ENCODE results near the gene USH1C. TPM values are rescaled to one million over a fixed set of nuclear protein-coding genes. Genes with fewer than 3 reads are reported as not detected.

USH1C gene
- total RNA-seq, 1 donor from 2014 or later, result 0.24 TPM

DNA sequence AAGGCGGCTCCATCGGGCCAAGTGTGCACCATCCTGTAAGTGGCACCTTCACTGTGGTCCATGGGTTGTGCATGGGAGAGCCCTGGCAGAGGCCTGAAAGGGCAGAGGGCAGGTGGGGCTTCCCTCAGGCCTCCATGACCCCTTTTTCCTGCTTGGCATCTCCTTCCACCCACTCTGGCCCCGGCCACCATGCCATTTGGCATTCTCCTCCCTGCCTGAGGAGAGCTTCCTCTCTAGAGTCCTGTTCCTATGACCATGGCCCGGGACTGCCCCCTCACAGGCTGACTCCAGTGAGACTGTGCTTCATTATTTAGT lies 7.8 kb upstream of the USH1C start:
- Mint-ChIP-seq H3K27ac (no peak overlapping the region), H3K9me3 (no peaks in the 10 kb centered on the region), H3K36me3 (no peaks in the 10 kb centered on the region), H3K27me3 (ENCODE audit: insufficient read depth, low read depth) (peaks cover 11% of the 10 kb centered on the region), H3K4me1 (peaks cover 11% of the 10 kb centered on the region), H3K4me3 (no peak overlapping the region)
- H3K27me3 ChIP-seq, result peaks cover 12% of the 10 kb centered on the region
- no peak overlapping the region for H3K4me3 ChIP-seq
- TF ChIP-seq, protein P1, sequence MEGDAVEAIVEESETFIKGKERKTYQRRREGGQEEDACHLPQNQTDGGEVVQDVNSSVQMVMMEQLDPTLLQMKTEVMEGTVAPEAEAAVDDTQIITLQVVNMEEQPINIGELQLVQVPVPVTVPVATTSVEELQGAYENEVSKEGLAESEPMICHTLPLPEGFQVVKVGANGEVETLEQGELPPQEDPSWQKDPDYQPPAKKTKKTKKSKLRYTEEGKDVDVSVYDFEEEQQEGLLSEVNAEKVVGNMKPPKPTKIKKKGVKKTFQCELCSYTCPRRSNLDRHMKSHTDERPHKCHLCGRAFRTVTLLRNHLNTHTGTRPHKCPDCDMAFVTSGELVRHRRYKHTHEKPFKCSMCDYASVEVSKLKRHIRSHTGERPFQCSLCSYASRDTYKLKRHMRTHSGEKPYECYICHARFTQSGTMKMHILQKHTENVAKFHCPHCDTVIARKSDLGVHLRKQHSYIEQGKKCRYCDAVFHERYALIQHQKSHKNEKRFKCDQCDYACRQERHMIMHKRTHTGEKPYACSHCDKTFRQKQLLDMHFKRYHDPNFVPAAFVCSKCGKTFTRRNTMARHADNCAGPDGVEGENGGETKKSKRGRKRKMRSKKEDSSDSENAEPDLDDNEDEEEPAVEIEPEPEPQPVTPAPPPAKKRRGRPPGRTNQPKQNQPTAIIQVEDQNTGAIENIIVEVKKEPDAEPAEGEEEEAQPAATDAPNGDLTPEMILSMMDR (IDR thresholded peaks at IDR 0.05), result no peak
- TF ChIP-seq EZH2phosphoT487 (IDR thresholded peaks at IDR 0.05), result no peak
- TF ChIP-seq EZH2 (IDR thresholded peaks at IDR 0.05), result no peak
- no peak overlapping the region for H3K4me2 ChIP-seq
- peaks cover 6% of the 10 kb centered on the region for H3K4me1 ChIP-seq
- no peak for DNase-seq (ENCODE audit: low spot score)
- H3K9me3 ChIP-seq (ENCODE audit: low read depth), result no peaks in the 10 kb centered on the region
- no peak overlapping the region for H2AFZ ChIP-seq (replicated peaks)
- H3K36me3 ChIP-seq, result no peaks in the 10 kb centered on the region
- no peak overlapping the region for H3K9ac ChIP-seq
- no peaks in the 10 kb centered on the region for H4K20me1 ChIP-seq (ENCODE audit: low read depth)
- H3K27ac ChIP-seq, result no peak overlapping the region
- H3K79me2 ChIP-seq (ENCODE audit: low read depth), result no peaks in the 10 kb centered on the region
- no peaks in the 10 kb centered on the region for H3F3A ChIP-seq (ENCODE audit: low read depth)

DNA sequence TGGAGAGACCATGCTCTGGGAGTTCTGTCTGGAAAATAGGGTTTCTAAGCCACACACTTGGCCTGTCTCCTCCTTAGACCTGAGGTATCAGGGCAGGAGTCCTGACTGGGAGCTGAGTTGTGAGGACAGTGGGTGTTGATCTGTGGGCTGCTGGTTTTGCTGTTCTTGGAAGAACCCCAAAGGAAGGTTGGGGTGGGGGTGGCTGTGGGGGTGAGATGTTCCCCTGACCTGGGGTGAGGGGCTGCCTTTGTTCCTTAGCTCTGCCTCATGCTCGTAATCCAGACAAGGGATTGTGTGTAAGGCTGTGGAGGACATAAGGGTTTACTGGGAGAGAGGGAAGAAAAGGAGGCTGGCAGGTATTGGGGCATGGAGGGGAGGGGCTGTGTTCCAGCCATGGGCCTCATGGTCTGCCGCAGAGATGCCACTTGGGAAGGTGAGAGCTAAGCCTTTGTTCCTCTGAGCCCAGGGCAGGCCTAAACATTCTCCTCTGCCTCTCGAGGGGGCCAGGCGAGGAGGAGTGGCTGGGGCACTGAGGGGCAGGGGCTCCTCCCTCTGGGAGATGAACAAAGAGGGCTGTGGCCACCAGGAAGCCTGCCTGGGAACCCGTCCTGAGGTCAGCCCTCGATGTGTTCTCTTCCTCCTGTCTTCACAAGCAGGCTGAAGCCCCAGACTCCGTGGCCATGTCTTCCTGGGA lies 7.3 kb upstream of the USH1C start:
- Histone ChIP-seq H3K4me1 (peaks cover 9% of the 10 kb centered on the region), H3K4me3 (no peak overlapping the region), H3K27ac (no peak overlapping the region), H2AFZ (replicated peaks) (peak overlapping the region; percentile 26), H3K36me3 (no peaks in the 10 kb centered on the region), H3K4me2 (no peak overlapping the region), H3K9me3 (ENCODE audit: low read depth) (no peaks in the 10 kb centered on the region), H3K27me3 (peaks cover 17% of the 10 kb centered on the region), H4K20me1 (ENCODE audit: low read depth) (no peaks in the 10 kb centered on the region), H3F3A (ENCODE audit: low read depth) (no peaks in the 10 kb centered on the region), H3K9ac (no peak overlapping the region), H3K79me2 (ENCODE audit: low read depth) (no peaks in the 10 kb centered on the region)
- no peak for DNase-seq (ENCODE audit: low spot score)
- H3K4me1 Mint-ChIP-seq, result peaks cover 12% of the 10 kb centered on the region
- H3K27ac Mint-ChIP-seq, result peak overlapping the region; percentile 7
- TF ChIP-seq, protein P1 (IDR thresholded peaks at IDR 0.05), result no peak
- TF ChIP-seq EZH2phosphoT487 (IDR thresholded peaks at IDR 0.05) (no peak), EZH2 (IDR thresholded peaks at IDR 0.05) (no peak)
- H3K4me3 Mint-ChIP-seq, result no peak overlapping the region
- no peaks in the 10 kb centered on the region for H3K9me3 Mint-ChIP-seq
- H3K27me3 Mint-ChIP-seq (ENCODE audit: insufficient read depth, low read depth), result peaks cover 12% of the 10 kb centered on the region
- no peaks in the 10 kb centered on the region for H3K36me3 Mint-ChIP-seq

DNA sequence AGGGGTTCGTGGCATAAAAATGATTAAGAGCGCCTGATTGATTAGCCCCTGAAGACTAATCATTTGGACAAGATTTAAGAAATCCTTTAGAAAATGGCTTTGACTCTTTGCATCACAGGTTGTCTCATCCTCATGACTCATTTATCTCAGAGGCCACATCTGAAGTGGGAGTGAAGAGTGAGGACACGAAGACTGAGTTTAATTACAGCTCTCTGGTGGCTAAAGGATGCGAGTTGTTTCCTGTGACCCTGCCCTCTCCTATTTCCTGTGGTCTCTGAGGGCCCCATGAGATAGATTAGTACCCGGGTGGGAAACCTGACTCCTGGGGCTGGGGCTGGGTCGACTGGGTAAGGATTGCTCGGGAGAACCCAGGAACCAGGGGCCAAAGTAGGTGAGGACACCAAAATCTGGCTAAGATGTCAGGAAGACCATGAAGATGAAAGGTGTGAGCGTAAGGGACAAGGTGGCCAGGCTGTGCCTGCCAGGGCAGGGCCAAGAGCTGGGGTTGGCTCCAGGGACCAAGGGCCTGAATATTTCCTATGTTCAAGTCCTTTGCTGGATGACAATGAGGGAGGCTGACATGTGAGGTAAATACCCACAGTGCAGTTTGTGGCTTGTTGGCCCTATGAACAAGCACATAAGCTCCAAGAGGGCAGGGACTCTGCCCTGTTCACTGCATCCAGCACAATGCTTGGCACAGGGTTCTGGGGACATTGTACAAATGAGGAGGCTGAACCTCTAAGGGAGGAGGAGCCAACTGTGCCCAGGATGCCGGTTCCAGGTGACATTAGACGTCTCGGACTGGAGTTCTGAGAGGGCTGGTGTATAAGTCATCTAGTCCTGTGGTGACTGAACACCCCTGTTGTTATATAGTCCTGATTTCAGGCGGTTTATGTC lies 6.5 kb upstream of the USH1C start:
- Histone ChIP-seq H3K79me2 (ENCODE audit: low read depth) (no peaks in the 10 kb centered on the region), H3K4me3 (no peak overlapping the region), H3K4me2 (no peak overlapping the region), H2AFZ (replicated peaks) (no peak overlapping the region), H3F3A (ENCODE audit: low read depth) (no peaks in the 10 kb centered on the region), H3K9ac (no peak overlapping the region), H3K36me3 (no peaks in the 10 kb centered on the region), H3K27me3 (peaks cover 23% of the 10 kb centered on the region), H3K9me3 (ENCODE audit: low read depth) (no peaks in the 10 kb centered on the region), H4K20me1 (ENCODE audit: low read depth) (no peaks in the 10 kb centered on the region), H3K27ac (no peak overlapping the region), H3K4me1 (peaks cover 9% of the 10 kb centered on the region)
- Mint-ChIP-seq H3K4me1 (peaks cover 12% of the 10 kb centered on the region), H3K36me3 (no peaks in the 10 kb centered on the region), H3K27ac (peak overlapping the region; percentile 22), H3K9me3 (no peaks in the 10 kb centered on the region), H3K4me3 (no peak overlapping the region), H3K27me3 (ENCODE audit: insufficient read depth, low read depth) (peaks cover 7% of the 10 kb centered on the region)
- TF ChIP-seq EZH2 (IDR thresholded peaks at IDR 0.05), result no peak
- TF ChIP-seq, protein P1 (IDR thresholded peaks at IDR 0.05), result no peak
- no peak for TF ChIP-seq EZH2phosphoT487 (IDR thresholded peaks at IDR 0.05)
- no peak for DNase-seq (ENCODE audit: low spot score)

All from neural progenitor cell (in vitro differentiated cells).